GM19023 (cell line): Measurements from ENCODE around the gene CCPG1.
"Not testable (repeated sequence)": the region's sequence is repeated elsewhere in the genome, so short reads cannot be mapped to it uniquely, and the experiment has no call there.

ENCODE experiments used
- ATAC-seq: cut with Tn5 transposase; IDR thresholded peaks from one replicate; pipeline ENCODE4 v1.9.1; 2021; ENCODE audit warnings: mild to moderate bottlenecking, moderate library complexity; ENCODE audit not compliant: unreplicated experiment

CCPG1 gene

GRCh38 chr15:55408012-55408928, at the start of gene CCPG1, which contains the start of gene PIERCE2:
Gene CCPG1, minus strand, starts transcription at chr15:55408359. Its CDS starts 18,935 bp downstream, at chr15:55389424.
Gene PIERCE2, plus strand, starts transcription at chr15:55408495. Its CDS starts 274 bp downstream, at chr15:55408769.
- peak; percentile 93 for ATAC-seq

- ATAC-seq = no peak
Measured at GRCh38 chr15:55457401-55458022, 49.4 kb upstream of the CCPG1 start.

- ATAC-seq = not testable (repeated sequence)
Measured at GRCh38 chr15:55447030-55447394, 38.9 kb upstream of the CCPG1 start.

- not testable (repeated sequence) for ATAC-seq
Measured at GRCh38 chr15:55446379-55447029, 38.3 kb upstream of the CCPG1 start.

- not testable (repeated sequence) for ATAC-seq
Measured at GRCh38 chr15:55445936-55446335, 37.8 kb upstream of the CCPG1 start.

GRCh38 chr15:55443141-55443540, 35.0 kb upstream of the CCPG1 start:
- not testable (repeated sequence) for ATAC-seq

GRCh38 chr15:55434989-55435825, 27.0 kb upstream of the CCPG1 start:
- peak; percentile 55 for ATAC-seq

- no peak for ATAC-seq
Measured at GRCh38 chr15:55422089-55422488, 13.9 kb upstream of the CCPG1 start.

GRCh38 chr15:55420171-55420866, 12.2 kb upstream of the CCPG1 start:
- ATAC-seq = no peak

GRCh38 chr15:55417678-55418077, 9.5 kb upstream of the CCPG1 start:
- not testable (repeated sequence) for ATAC-seq

- ATAC-seq = not testable (repeated sequence)
Measured at GRCh38 chr15:55408976-55409375, 817 bp upstream of the CCPG1 start.

- ATAC-seq = peak; percentile 1
Measured at GRCh38 chr15:55407498-55408011, 604 bp downstream of the CCPG1 start.

- ATAC-seq = no peak
Measured at GRCh38 chr15:55403531-55403930, 4.6 kb downstream of the CCPG1 start.

GRCh38 chr15:55402707-55403106, 5.5 kb downstream of the CCPG1 start:
- ATAC-seq = no peak

GRCh38 chr15:55401786-55402246, 6.3 kb downstream of the CCPG1 start:
- ATAC-seq = no peak

- ATAC-seq = not testable (repeated sequence)
Measured at GRCh38 chr15:55400050-55400449, 8.1 kb downstream of the CCPG1 start.

GRCh38 chr15:55398243-55398642, 9.9 kb downstream of the CCPG1 start:
- no peak for ATAC-seq

- ATAC-seq = no peak
Measured at GRCh38 chr15:55394694-55395093, 13.5 kb downstream of the CCPG1 start.

- no peak for ATAC-seq
Measured at GRCh38 chr15:55389264-55389607, 18.9 kb downstream of the CCPG1 start.

- ATAC-seq = no peak
Measured at GRCh38 chr15:55387027-55387426, 21.1 kb downstream of the CCPG1 start.
